ENCODE measurements around the gene CUBN.

GRCh38 chr10:17076626-17077345 is 52.8 kb downstream of the CUBN start:
- TF ChIP-seq CTCF (IDR thresholded peaks at IDR 0.05) (no peak), POLR2A (IDR thresholded peaks at IDR 0.05) (no peak)
